ENCODE data around the gene PODN. TPM values are rescaled to one million over a fixed set of nuclear protein-coding genes. Genes with fewer than 3 reads are reported as not detected.

Gene PODN
- polyA plus RNA-seq, 3 donors from 2014 or later: 1.7 to 4.3 (median 2.9) TPM

DNA sequence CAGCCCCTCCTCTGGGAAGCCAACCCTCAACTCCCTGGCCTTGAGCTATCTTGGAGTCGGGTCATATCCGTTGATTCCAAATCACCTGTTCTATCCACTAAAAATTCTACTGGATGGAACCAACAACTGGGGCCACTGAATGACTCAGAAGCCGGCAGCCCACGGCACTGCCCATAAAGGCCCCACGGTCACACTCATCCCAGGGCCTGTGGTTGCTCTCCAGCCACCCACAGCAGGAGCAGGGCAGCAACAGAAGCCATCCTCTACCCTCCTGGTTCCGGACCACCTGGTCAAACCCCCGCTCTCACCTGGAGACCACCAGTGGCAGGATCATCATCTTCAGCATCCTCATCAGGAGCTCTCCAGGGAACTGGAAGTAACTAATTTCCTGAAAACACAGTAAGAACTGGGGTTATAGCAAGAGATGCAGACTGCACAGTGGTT, 72.1 kb downstream of the PODN start:
- Mint-ChIP-seq H3K4me1 (peaks cover 52 to 81% of the 10 kb centered on the region in 2 donors), H3K9me3 (peaks cover 0 to 12% (median 6%) of the 10 kb centered on the region in 6 donors), H3K4me3 (peak overlapping the region in 3 of 5 donors; percentile 3 to 89 (median 44)), H3K27me3 (ENCODE audit: low read depth in 3 of 3) (peaks cover 8 to 12% (median 11%) of the 10 kb centered on the region in 3 donors), H3K36me3 (peaks cover 4 to 10% (median 10%) of the 10 kb centered on the region in 3 donors), H3K27ac (peak overlapping the region; percentile 85 to 99 (median 96))
- no peak for DNase-seq

Other genes starting within 250 kb of the PODN start
- gene ZYG11A, start 219.5 kb upstream of the PODN start, polyA plus RNA-seq: not detected
- 10 to 100 TPM; 18.8 to 25.4 (median 21.3) TPM for gene ECHDC2, start 140.5 kb upstream of the PODN start, polyA plus RNA-seq
- 100 to 1,000 TPM; 257 to 343 (median 261) TPM for gene SCP2, start 134.9 kb upstream of the PODN start, polyA plus RNA-seq
- 1 to 10 TPM; 2.1 to 6.4 (median 4.8) TPM for gene SLC1A7, start 80.4 kb downstream of the PODN start, polyA plus RNA-seq
- gene CPT2, start 134.6 kb downstream of the PODN start, polyA plus RNA-seq: 10 to 100 TPM; 11.6 to 21.8 (median 20.7) TPM
- 100 to 1,000 TPM in 1 of 3 donors, 10 to 100 TPM in 2; 70.8 to 126 (median 84.2) TPM for gene CZIB, start 158.4 kb downstream of the PODN start, polyA plus RNA-seq
- gene MAGOH, start 176.3 kb downstream of the PODN start, polyA plus RNA-seq: 100 to 1,000 TPM in 2 of 3 donors, 10 to 100 TPM in 1; 63.4 to 109 (median 109) TPM